GM12878 (cell line): ENCODE data around the gene ZNF534. TPM values are rescaled to one million over a fixed set of nuclear protein-coding genes. Genes with fewer than 3 reads are reported as not detected.
A peak's percentile ranks its signal among the peaks of the same experiment; 100 is the strongest.

ENCODE experiments used
- BACH1 ChIP-seq: fragments of 450-650 bp; IDR thresholded peaks from 2 replicates; pipeline ENCODE4 v1.6.1; 2017; ENCODE audit warnings: mild to moderate bottlenecking, borderline replicate concordance
- CBFB ChIP-seq: IDR thresholded peaks from 2 replicates; pipeline ENCODE4 v1.6.1; 2016; ENCODE audit warnings: antibody characterized with exemption, low read depth
- CBX5 ChIP-seq: sonication (generic); IDR thresholded peaks from 2 replicates; pipeline ENCODE4 v1.6.1; 2016; ENCODE audit warnings: low read depth, moderate library complexity, mild to moderate bottlenecking, inconsistent platforms
- CHD1 ChIP-seq: IDR thresholded peaks from 2 replicates; pipeline ENCODE4 v1.6.1; 2012; ENCODE audit warnings: low read depth, low read length, improper control_type of control experiment
- EP300 ChIP-seq, 2 experiments: fragments of 150-350 bp in 1 of 2; IDR thresholded peaks; 2 replicates each; pipeline ENCODE4 v1.6.1; 2011 to 2012; ENCODE audit warnings: low read depth in 2 of 2, low read length in 2 of 2, borderline replicate concordance in 1 of 2, improper control_type of control experiment in 1 of 2, inconsistent platforms in 1 of 2; ENCODE audit not compliant: control insufficient read depth in 1 of 2
- ETV6 ChIP-seq, 2 experiments: fragments of 450-650 bp in 1 of 2; IDR thresholded peaks in 1 of 2; conservative IDR thresholded peaks in 1 of 2; 2 replicates each; pipeline ENCODE4 v1.6.1; 2014; ENCODE audit warnings: antibody characterized with exemption in 1 of 2, borderline replicate concordance in 1 of 2, low read depth in 1 of 2, mild to moderate bottlenecking in 1 of 2, moderate library complexity in 1 of 2
- GABPA ChIP-seq: IDR thresholded peaks from 2 replicates; pipeline ENCODE4 v1.6.1; 2014; ENCODE audit warnings: antibody characterized with exemption, low read depth, mild to moderate bottlenecking, inconsistent platforms
- GATAD2B ChIP-seq: fragments of 450-650 bp; conservative IDR thresholded peaks from 2 replicates; pipeline ENCODE4 v1.6.1; 2017; ENCODE audit warnings: low read depth, mild to moderate bottlenecking, moderate library complexity
- IKZF1 ChIP-seq: fragments of 450-650 bp; conservative IDR thresholded peaks from 2 replicates; pipeline ENCODE4 v1.6.1; 2017; ENCODE audit warnings: antibody characterized with exemption, mild to moderate bottlenecking
- NFXL1 ChIP-seq: fragments of 450-650 bp; IDR thresholded peaks from 2 replicates; pipeline ENCODE4 v1.6.1; 2017; ENCODE audit warnings: antibody characterized with exemption, mild to moderate bottlenecking, borderline replicate concordance
- POLR2AphosphoS5 ChIP-seq: IDR thresholded peaks from 2 replicates; pipeline ENCODE4 v1.6.1; 2011; ENCODE audit warnings: mild to moderate bottlenecking, low read length, inconsistent platforms
- POU2F2 ChIP-seq: IDR thresholded peaks from 3 replicates; pipeline ENCODE4 v1.6.1; 2011; ENCODE audit warnings: low read depth, mild to moderate bottlenecking, low read length, borderline replicate concordance
- RELB ChIP-seq: fragments of 450-650 bp; IDR thresholded peaks from 2 replicates; pipeline ENCODE4 v1.6.1; 2017; ENCODE audit warnings: low read depth, mild to moderate bottlenecking, moderate library complexity
- SIN3A ChIP-seq: IDR thresholded peaks from 2 replicates; pipeline ENCODE4 v1.6.1; 2012; ENCODE audit warnings: low read depth, low read length, improper control_type of control experiment
- SMAD5 ChIP-seq: IDR thresholded peaks from 2 replicates; pipeline ENCODE4 v1.6.1; 2016; ENCODE audit warnings: antibody characterized with exemption, low read depth
- STAT3 ChIP-seq: IDR thresholded peaks from 2 replicates; pipeline ENCODE4 v1.6.1; 2011; ENCODE audit warnings: low read depth, low read length, improper control_type of control experiment
- TAF1 ChIP-seq: IDR thresholded peaks from 2 replicates; pipeline ENCODE4 v1.6.1; 2011; ENCODE audit warnings: mild to moderate bottlenecking, low read depth, low read length, borderline replicate concordance
- TBL1XR1 ChIP-seq: IDR thresholded peaks from 2 replicates; pipeline ENCODE4 v1.6.1; 2012; ENCODE audit warnings: low read depth, low read length, improper control_type of control experiment
- WRNIP1 ChIP-seq: IDR thresholded peaks from 2 replicates; pipeline ENCODE4 v1.6.1; 2011; ENCODE audit warnings: low read depth, low read length, improper control_type of control experiment, borderline replicate concordance
- YBX1 ChIP-seq: fragments of 450-650 bp; IDR thresholded peaks from 2 replicates; pipeline ENCODE4 v1.6.1; 2016; ENCODE audit warnings: antibody characterized with exemption
- YY1 ChIP-seq: IDR thresholded peaks from 2 replicates; pipeline ENCODE4 v1.6.1; 2011; ENCODE audit warnings: low read depth, mild to moderate bottlenecking, low read length
- ZBTB40 ChIP-seq: fragments of 450-650 bp; IDR thresholded peaks from 2 replicates; pipeline ENCODE4 v1.6.1; 2016; ENCODE audit warnings: mild to moderate bottlenecking, moderate library complexity, borderline replicate concordance
- ZNF217 ChIP-seq: fragments of 450-650 bp; IDR thresholded peaks from 2 replicates; pipeline ENCODE4 v1.6.1; 2017; ENCODE audit warnings: antibody characterized with exemption, mild to moderate bottlenecking
- ZNF384 ChIP-seq: IDR thresholded peaks from 2 replicates; pipeline ENCODE4 v1.6.1; 2012; ENCODE audit warnings: low read depth, mild to moderate bottlenecking, low read length, improper control_type of control experiment, borderline replicate concordance
- ZNF622 ChIP-seq: fragments of 450-650 bp; IDR thresholded peaks from 2 replicates; pipeline ENCODE4 v1.6.1; 2017; ENCODE audit warnings: mild to moderate bottlenecking, inconsistent platforms
- ZSCAN29 ChIP-seq: fragments of 450-650 bp; IDR thresholded peaks from 2 replicates; pipeline ENCODE4 v1.6.1; 2017; ENCODE audit warnings: mild to moderate bottlenecking, moderate library complexity
- polyA plus RNA-seq, 11 experiments: library from polyadenylated mRNA; depleted of rRNA in 4 of 11; unstranded in 6 of 11; stranded (reverse) in 5 of 11; fragments of >200 nt; fragmentation: Nextera tagmentation in 4 of 11; fragmentation: Illumina TruSeq in 1 of 11; extraction: Ambion mirVana in 4 of 11; extraction: Trizol in 1 of 11; gene quantifications; 1 replicate in 1 of 11; 2 replicates in 10 of 11; pipeline versions ENCODE4 v1.2.1 to v1.2.3, GENCODE V29; 2011 to 2016; ENCODE audit warnings: inconsistent platforms in 2 of 11, missing spikeins in 2 of 11, low read depth in 1 of 11
- total RNA-seq, 4 experiments: library from RNA; depleted of rRNA in 3 of 4; stranded (reverse); fragments of >200 nt in 3 of 4; fragmentation: Illumina TruSeq in 1 of 4; extraction: Trizol in 1 of 4; gene quantifications; 2 replicates each; pipeline versions ENCODE4 v1.2.1 to v1.2.3, GENCODE V29; 2013 to 2021

The ZNF534 gene
- total and polyA plus RNA-seq, 10 of the 15 experiments (the other 5 are each of a cell fraction or from before 2014, with no cell fraction given), result 0.39 to 0.79 TPM; not detected in 8

GRCh38 chr19:52397310-52398080, 31.5 kb upstream of the ZNF534 start, which contains the start of gene ZNF528 (continued):
- TF ChIP-seq RELB (peak; percentile 6; the same call in 1 of the 2 replicates), ZNF384 (no peak), NFXL1 (no peak), SIN3A (peak; percentile 45; the same call in 1 of the 2 replicates), CHD1 (no peak), YY1 (0 out of 2 replicates have a peak, but pooled peaks have one; percentile 30), ETV6 (conservative IDR thresholded peaks at IDR 0.05 in 1 of 2, IDR thresholded peaks at IDR 0.05 in 1 of 2; ENCODE audit: borderline replicate concordance in 1 of 2, low read depth in 1 of 2) (peak in 1 of 2 experiments; percentile 91; a peak in 2 of 4 replicates), YBX1 (no peak), TBL1XR1 (no peak), TAF1 (no peak; the same call in 1 of the 2 replicates), GATAD2B (peak; percentile 64; the same call in 1 of the 2 replicates), ZBTB40 (peak; percentile 88), EP300 (IDR thresholded peaks at IDR 0.05; ENCODE audit: borderline replicate concordance in 1 of 2, control insufficient read depth in 1 of 2, low read depth in 2 of 2, low read length in 2 of 2) (no peak), ZNF622 (no peak), GABPA (peak; percentile 93), POLR2AphosphoS5 (peak; percentile 80), ZNF217 (no peak), CBX5 (peak; percentile 90; the same call in 1 of the 2 replicates), SMAD5 (peak; percentile 67; the same call in 1 of the 2 replicates), BACH1 (no peak), CBFB (0 out of 2 replicates have a peak, but pooled peaks have one; percentile 11), STAT3 (no peak), IKZF1 (peak; percentile 40; the same call in 1 of the 2 replicates), WRNIP1 (no peak), ZSCAN29 (no peak), POU2F2 (peak; percentile 41; the same call in 1 of the 3 replicates)
